ENCODE results near the gene DNAH2. TPM values are rescaled to one million over a fixed set of nuclear protein-coding genes. Genes with fewer than 3 reads are reported as not detected.

The DNAH2 gene
- total RNA-seq, 6 donors from 2014 or later, result 0.66 to 34.6 (median 6.0) TPM

- TF ChIP-seq CTCF (IDR thresholded peaks at IDR 0.05) (no peak), EP300 (IDR thresholded peaks at IDR 0.05) (no peak), POLR2AphosphoS5 (IDR thresholded peaks at IDR 0.05) (no peak), POLR2A (IDR thresholded peaks at IDR 0.05) (no peak)
- H3K4me3 ChIP-seq, result no peak overlapping the region
- H3K9me3 ChIP-seq, result no peaks in the 10 kb centered on the region
- WGBS, 2 donors, result 65 to 70% methylated on average over 9 to 10 of the region's 10 CpGs
- no peaks in the 10 kb centered on the region for H3K36me3 ChIP-seq
- no peak for ATAC-seq (ENCODE audit: low FRiP score in 2 of 2)
- H3K4me1 ChIP-seq, result peaks cover 14 to 23% (median 21%) of the 10 kb centered on the region in 4 donors
- H3K27ac ChIP-seq, result no peak overlapping the region
- no peak for DNase-seq
- peaks cover 0 to 35% (median 6%) of the 10 kb centered on the region in 4 donors for H3K27me3 ChIP-seq
Measured at GRCh38 chr17:7714721-7715594, 2.6 kb upstream of the DNAH2 start.

- H3K9me3 ChIP-seq, result no peaks in the 10 kb centered on the region
- ATAC-seq (ENCODE audit: low FRiP score in 2 of 2) (no peak), DNase-seq (no peak)
- H3K27me3 ChIP-seq, result peaks cover 0 to 35% (median 6%) of the 10 kb centered on the region in 4 donors
- TF ChIP-seq POLR2A (IDR thresholded peaks at IDR 0.05) (peak in 1 of 4 donors; percentile 18), CTCF (IDR thresholded peaks at IDR 0.05) (no peak)
- H3K27ac ChIP-seq, result peak overlapping the region in 2 of 4 donors; percentile 60 to 75
- H3K4me1 ChIP-seq, result peaks cover 14 to 23% (median 21%) of the 10 kb centered on the region in 4 donors
- no peaks in the 10 kb centered on the region for H3K36me3 ChIP-seq
- H3K4me3 ChIP-seq, result peak overlapping the region; percentile 36 to 63 (median 54)
- WGBS, 2 donors, result 34 to 38% methylated on average over 20 of the region's 20 CpGs
Measured at GRCh38 chr17:7715936-7716886, 1.3 kb upstream of the DNAH2 start.

DNA sequence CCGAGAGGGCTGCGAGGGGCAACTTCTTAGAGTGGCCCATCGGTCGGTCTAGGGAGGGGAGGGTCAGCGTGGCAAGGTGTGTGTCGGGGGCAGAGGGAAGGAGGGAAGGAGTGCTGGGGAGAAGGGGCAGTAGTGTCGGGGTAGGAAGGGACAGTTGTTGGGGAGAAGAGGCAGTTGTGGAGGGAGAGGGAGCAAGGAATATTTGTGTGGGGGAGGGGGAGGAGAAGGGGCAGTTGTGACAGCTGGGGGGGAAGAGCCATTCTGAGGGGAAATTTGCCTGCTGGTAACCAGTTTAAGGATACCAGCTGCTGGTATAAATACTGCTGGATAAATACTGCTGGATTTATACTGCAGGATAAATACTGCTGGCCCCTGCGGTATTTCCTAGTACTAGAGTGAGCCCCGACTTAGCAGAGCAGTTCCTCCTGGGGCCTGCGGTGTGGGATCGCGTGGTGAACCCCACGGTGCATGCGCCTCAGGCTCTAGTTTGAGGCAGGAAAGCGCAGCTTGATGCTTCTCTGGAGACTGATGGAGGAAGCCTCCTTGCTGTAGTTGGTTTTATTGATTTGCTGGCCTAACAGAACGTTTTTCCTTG, 309 bp downstream of the DNAH2 start:
- DNase-seq (no peak), ATAC-seq (ENCODE audit: low FRiP score in 2 of 2) (peak in 1 of 2 donors; percentile 38)
- Histone ChIP-seq H3K9me3 (no peaks in the 10 kb centered on the region), H3K27me3 (peaks cover 0 to 27% (median 3%) of the 10 kb centered on the region in 4 donors), H3K4me3 (peak overlapping the region; percentile 46 to 63 (median 54)), H3K4me1 (peaks cover 14 to 23% (median 21%) of the 10 kb centered on the region in 4 donors), H3K36me3 (no peaks in the 10 kb centered on the region), H3K27ac (peak overlapping the region in 2 of 4 donors; percentile 60 to 75)
- TF ChIP-seq EP300 (IDR thresholded peaks at IDR 0.05), result no peak
- TF ChIP-seq POLR2A (IDR thresholded peaks at IDR 0.05), result peak in 1 of 4 donors; percentile 4
- WGBS, 2 donors, result 5 to 14% methylated on average over 8 to 16 of the region's 16 CpGs

- TF ChIP-seq EP300 (IDR thresholded peaks at IDR 0.05) (no peak), POLR2AphosphoS5 (IDR thresholded peaks at IDR 0.05) (no peak), CTCF (IDR thresholded peaks at IDR 0.05) (no peak), POLR2A (IDR thresholded peaks at IDR 0.05) (no peak)
- 64 to 68% methylated on average over 7 to 8 of the region's 9 CpGs for WGBS, 2 donors
Measured at GRCh38 chr17:7719661-7720060, 2.1 kb downstream of the DNAH2 start.

More at GRCh38 chr17:7719661-7720060, 2.1 kb downstream of the DNAH2 start:
- Histone ChIP-seq H3K9me3 (no peaks in the 10 kb centered on the region), H3K4me3 (no peak overlapping the region), H3K27me3 (peaks cover 0 to 27% (median 3%) of the 10 kb centered on the region in 4 donors), H3K4me1 (peaks cover 14 to 23% (median 21%) of the 10 kb centered on the region in 4 donors), H3K27ac (no peak overlapping the region), H3K36me3 (no peaks in the 10 kb centered on the region)
- no peak for ATAC-seq (ENCODE audit: low FRiP score in 2 of 2)
- DNase-seq, result no peak

Measured in upper lobe of left lung (tissue), 6 donors.